ENCODE data around the gene NELL2. TPM values are rescaled to one million over a fixed set of nuclear protein-coding genes. Genes with fewer than 3 reads are reported as not detected.
"Not testable (repeated sequence)": the region's sequence is repeated elsewhere in the genome, so short reads cannot be mapped to it uniquely, and the experiment has no call there.

The NELL2 gene
- total RNA-seq, 1 donor from 2014 or later = 16.9 TPM

GRCh38 chr12:44837114-44837755 lies 38.9 kb downstream of the NELL2 start:
- Histone ChIP-seq H3K36me3 (no peaks in the 10 kb centered on the region), H3K27me3 (no peaks in the 10 kb centered on the region), H3K4me3 (no peak overlapping the region), H3K4me1 (no peaks in the 10 kb centered on the region), H3K27ac (no peak overlapping the region), H3K9me3 (no peaks in the 10 kb centered on the region)
- intact Hi-C loops (cut with DNase I) = no loop called here
- TF ChIP-seq POLR2AphosphoS5 (IDR thresholded peaks at IDR 0.05; ENCODE audit: insufficient read depth in 1 of 2, low read depth in 1 of 2) (no peak), POLR2A (IDR thresholded peaks at IDR 0.05) (no peak)
- TF ChIP-seq, protein P1, sequence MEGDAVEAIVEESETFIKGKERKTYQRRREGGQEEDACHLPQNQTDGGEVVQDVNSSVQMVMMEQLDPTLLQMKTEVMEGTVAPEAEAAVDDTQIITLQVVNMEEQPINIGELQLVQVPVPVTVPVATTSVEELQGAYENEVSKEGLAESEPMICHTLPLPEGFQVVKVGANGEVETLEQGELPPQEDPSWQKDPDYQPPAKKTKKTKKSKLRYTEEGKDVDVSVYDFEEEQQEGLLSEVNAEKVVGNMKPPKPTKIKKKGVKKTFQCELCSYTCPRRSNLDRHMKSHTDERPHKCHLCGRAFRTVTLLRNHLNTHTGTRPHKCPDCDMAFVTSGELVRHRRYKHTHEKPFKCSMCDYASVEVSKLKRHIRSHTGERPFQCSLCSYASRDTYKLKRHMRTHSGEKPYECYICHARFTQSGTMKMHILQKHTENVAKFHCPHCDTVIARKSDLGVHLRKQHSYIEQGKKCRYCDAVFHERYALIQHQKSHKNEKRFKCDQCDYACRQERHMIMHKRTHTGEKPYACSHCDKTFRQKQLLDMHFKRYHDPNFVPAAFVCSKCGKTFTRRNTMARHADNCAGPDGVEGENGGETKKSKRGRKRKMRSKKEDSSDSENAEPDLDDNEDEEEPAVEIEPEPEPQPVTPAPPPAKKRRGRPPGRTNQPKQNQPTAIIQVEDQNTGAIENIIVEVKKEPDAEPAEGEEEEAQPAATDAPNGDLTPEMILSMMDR (IDR thresholded peaks at IDR 0.05) = no peak
- DNase-seq (ENCODE audit: extremely low spot score in 2 of 2) = no peak

DNA sequence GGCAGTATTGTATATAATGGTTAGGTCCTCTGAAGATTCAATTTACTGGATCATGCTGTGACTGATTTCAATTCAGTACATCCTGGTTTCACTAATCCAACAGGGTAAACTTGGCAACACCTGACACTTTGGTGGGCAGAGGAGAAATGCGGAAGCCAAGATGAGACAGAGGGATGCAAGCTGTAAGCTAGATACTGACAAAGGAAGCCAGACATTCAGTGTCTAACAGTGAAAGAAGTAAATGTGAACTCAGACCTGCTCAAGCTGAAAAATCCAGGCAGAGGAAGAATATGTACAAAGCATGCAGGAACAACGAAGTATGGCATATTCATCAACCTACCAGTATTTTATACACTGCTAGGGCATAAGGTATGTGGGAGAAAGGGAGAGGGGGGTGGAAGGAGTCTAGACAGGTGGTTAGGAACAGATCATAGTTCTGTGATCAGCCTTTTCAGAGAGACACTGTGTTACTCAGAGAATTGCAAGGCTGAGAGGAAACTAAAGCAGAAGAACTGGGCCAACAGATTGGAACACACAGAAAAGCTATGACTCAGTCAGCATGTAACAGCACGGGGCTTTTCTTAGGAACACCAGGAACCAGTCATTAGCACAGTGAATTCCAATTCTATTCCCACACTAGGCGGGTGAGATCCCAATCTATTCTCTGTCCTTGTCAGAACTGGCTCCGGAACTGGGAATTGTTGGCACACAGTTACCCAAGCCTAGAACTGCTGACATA lies 40.3 kb downstream of the NELL2 start:
- Histone ChIP-seq H3K4me1 (no peaks in the 10 kb centered on the region), H3K9me3 (no peaks in the 10 kb centered on the region), H3K4me3 (no peak overlapping the region), H3K36me3 (no peaks in the 10 kb centered on the region), H3K27ac (peak overlapping the region; percentile 33), H3K27me3 (no peaks in the 10 kb centered on the region)
- no peak for DNase-seq (ENCODE audit: extremely low spot score in 2 of 2)
- intact Hi-C loops (cut with DNase I) = no loop called here
- peak in 1 of 2 donors; percentile 58 for TF ChIP-seq POLR2AphosphoS5 (IDR thresholded peaks at IDR 0.05; ENCODE audit: insufficient read depth in 1 of 2, low read depth in 1 of 2)
- TF ChIP-seq, protein P1 (IDR thresholded peaks at IDR 0.05) = no peak

DNA sequence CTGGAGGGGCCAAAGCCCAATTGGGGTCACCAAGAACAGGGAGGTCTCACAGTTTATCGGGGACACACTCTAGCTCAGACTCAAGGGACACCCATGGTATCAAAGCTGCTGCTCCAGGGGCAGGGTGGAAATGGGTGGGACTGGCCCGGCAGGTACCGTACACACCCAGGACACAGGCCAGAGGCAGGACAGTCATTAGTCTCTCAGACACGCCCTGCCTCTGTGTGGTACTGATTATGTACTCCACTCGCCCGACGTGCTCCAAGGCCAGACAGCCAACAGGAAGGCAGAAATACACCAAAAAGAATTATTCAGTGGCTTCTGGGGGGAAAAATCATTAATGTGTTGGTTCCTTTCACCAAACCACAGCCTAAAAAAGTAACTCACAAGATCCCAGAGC lies 41.1 kb downstream of the NELL2 start:
- H3K36me3 ChIP-seq; DNase-seq (ENCODE audit: extremely low spot score in 2 of 2); H3K27ac ChIP-seq; H3K4me3 ChIP-seq; intact Hi-C loops (cut with DNase I); H3K9me3 ChIP-seq; H3K27me3 ChIP-seq; H3K4me1 ChIP-seq: not testable (repeated sequence)

DNA sequence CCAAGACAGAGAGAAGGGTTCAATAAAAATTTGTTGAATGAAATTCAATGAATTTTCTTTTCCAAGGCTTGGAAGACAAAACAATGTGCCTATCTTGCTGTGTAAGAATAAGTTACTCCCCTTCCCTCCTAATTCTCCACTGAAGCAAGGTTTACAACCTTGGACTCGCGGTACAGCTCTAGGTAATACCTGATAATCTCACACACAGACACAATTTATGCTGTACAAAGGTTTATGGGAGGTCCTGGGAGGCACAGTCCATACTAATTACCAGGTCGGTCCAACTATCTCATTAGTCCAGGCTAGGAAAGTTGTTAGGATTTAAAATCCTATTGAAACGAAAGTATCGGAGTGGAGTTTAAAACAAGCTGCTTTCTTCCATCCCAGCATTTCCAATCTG lies 42.6 kb downstream of the NELL2 start:
- TF ChIP-seq, protein P1 (IDR thresholded peaks at IDR 0.05) = no peak
- Histone ChIP-seq H3K4me3 (no peak overlapping the region), H3K4me1 (no peaks in the 10 kb centered on the region), H3K36me3 (no peaks in the 10 kb centered on the region), H3K9me3 (no peaks in the 10 kb centered on the region), H3K27me3 (no peaks in the 10 kb centered on the region), H3K27ac (no peak overlapping the region)
- DNase-seq (ENCODE audit: extremely low spot score in 2 of 2) = no peak
- intact Hi-C loops (cut with DNase I) = no loop called here

DNA sequence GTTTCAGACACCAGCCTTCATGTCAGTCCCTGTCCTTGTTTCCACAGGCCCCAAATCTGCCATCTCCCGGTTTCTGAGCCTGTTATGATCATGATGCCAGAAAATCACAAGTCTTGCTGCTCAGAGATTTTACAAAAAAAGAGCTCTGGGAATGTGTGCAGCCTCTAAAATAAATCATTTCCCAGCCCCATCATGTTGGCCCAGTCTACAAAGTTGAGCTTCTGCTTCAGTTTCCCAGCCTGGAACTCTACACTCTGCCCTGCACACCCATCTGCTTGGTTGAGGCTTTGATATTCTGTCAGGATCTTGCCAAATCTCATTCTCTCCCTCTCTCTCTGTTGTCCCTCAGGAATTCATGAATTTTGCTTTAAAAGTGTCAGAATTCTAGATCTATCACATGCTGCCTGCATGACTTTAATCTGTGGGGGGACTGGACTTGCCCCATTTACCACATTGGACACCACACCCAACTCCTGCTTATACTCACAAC lies 45.5 kb downstream of the NELL2 start:
- DNase-seq (ENCODE audit: extremely low spot score in 2 of 2) = no peak
- intact Hi-C loops (cut with DNase I) = no loop called here

More for the DNA sequence above, 45.5 kb downstream of the NELL2 start:
- Histone ChIP-seq H3K27me3 (no peaks in the 10 kb centered on the region), H3K4me1 (no peaks in the 10 kb centered on the region), H3K36me3 (no peaks in the 10 kb centered on the region), H3K9me3 (no peaks in the 10 kb centered on the region), H3K27ac (no peak overlapping the region), H3K4me3 (no peak overlapping the region)
- no peak for TF ChIP-seq POLR2AphosphoS5 (IDR thresholded peaks at IDR 0.05; ENCODE audit: insufficient read depth in 1 of 2, low read depth in 1 of 2)
- TF ChIP-seq, protein P1 (IDR thresholded peaks at IDR 0.05) = no peak
- no peak for TF ChIP-seq POLR2A (IDR thresholded peaks at IDR 0.05)

Measured in vagina (tissue), 2 donors.